Retina (tissue), 1 donor: ENCODE data around the gene WNT3A.

ENCODE experiments used
- DNase-seq: peaks from one replicate; pipeline ENCODE4 v3.0.0-alpha.2; 2016

Gene WNT3A

GRCh38 chr1:228073061-228073856 is 66.5 kb downstream of the WNT3A start:
- DNase-seq = no peak

- peak; percentile 89 for DNase-seq
These were observed 67.2 kb downstream of the WNT3A start for GRCh38 chr1:228073857-228074545.

GRCh38 chr1:228074954-228075730 is 68.3 kb downstream of the WNT3A start:
- no peak for DNase-seq

- no peak for DNase-seq
These were observed 69.0 kb downstream of the WNT3A start for GRCh38 chr1:228075801-228076271.

- DNase-seq = no peak
These were observed 70.1 kb downstream of the WNT3A start for GRCh38 chr1:228076796-228077430.

GRCh38 chr1:228077565-228078330 is 71.0 kb downstream of the WNT3A start:
- DNase-seq = no peak

- DNase-seq = no peak
These were observed 72.2 kb downstream of the WNT3A start for GRCh38 chr1:228079013-228079412.

- DNase-seq = no peak
These were observed 72.9 kb downstream of the WNT3A start for GRCh38 chr1:228079601-228080263.

GRCh38 chr1:228081144-228081543 is 74.3 kb downstream of the WNT3A start:
- no peak for DNase-seq

GRCh38 chr1:228081578-228082213 is 74.9 kb downstream of the WNT3A start:
- no peak for DNase-seq

GRCh38 chr1:228082214-228082917 is 75.6 kb downstream of the WNT3A start, which contains the start of gene ARF1:
Gene ARF1 (plus strand): TSS chr1:228082708. CDS start chr1:228097115, 14,407 bp downstream.
- peak; percentile 96 for DNase-seq

GRCh38 chr1:228082918-228083870 is 76.4 kb downstream of the WNT3A start:
- peak; percentile 67 for DNase-seq

- DNase-seq = no peak
These were observed 77.1 kb downstream of the WNT3A start for GRCh38 chr1:228083871-228084278.

GRCh38 chr1:228084325-228084724 is 77.5 kb downstream of the WNT3A start:
- no peak for DNase-seq

GRCh38 chr1:228084797-228085196 is 78.0 kb downstream of the WNT3A start:
- no peak for DNase-seq

GRCh38 chr1:228085287-228085951 is 78.6 kb downstream of the WNT3A start:
- DNase-seq = no peak

- DNase-seq = no peak
These were observed 81.0 kb downstream of the WNT3A start for GRCh38 chr1:228087771-228088251.
